GM12875 (cell line): ENCODE data around the gene FDPS.

Experiments
- H3K4me3 ChIP-seq: one replicate; pipeline ENCODE4 v1.5.1; 2011; ENCODE audit warnings: low read depth, low read length, control low read depth
- TF ChIP-seq, protein P1 (sequence below): IDR thresholded peaks from 2 replicates; pipeline ENCODE4 v1.5.1; 2011; ENCODE audit warnings: low read depth, mild to moderate bottlenecking, control low read depth, inconsistent platforms, low read length, moderate library complexity, borderline replicate concordance; ENCODE audit not compliant: insufficient read depth

Gene FDPS

DNA sequence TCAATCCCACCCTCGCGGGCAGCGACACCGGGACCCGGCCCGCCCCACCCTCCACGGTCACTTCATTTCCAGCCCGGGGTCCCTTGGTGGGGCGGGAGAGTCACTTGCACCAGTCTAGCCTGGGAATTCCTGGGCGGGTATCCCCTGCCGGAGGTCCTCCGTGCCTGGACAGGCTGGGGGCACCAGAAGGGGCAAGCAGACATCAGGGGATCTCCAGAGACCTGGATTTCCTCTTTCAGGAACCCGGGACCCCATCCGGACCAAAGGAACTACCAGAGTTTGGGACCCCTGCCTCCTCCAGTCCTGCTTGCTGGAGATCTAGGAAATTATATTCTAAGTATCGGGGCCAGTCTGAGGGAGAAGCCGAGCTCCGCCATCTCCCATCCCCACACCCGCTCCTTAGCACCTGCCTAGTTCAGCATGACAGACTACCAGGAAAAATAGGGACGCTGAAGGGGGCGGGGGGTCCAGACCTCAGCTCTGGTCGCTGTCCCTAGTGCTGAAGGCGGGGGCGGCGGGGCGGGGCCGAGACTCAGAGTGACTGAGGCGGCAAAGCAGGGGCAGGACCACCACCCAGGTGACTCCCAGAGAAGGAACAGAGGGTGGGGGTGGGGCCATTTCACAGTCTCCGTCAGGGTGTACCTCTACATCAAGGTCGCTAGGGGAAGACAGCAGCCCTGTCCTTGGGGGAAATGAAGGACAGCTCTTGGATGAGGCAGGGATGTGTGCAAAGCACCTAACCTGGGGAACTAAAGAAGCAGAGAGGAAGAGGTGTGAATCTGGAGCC lies 30.6 kb upstream of the FDPS start:
- peak overlapping the region; percentile 64 for H3K4me3 ChIP-seq
- TF ChIP-seq, protein P1, sequence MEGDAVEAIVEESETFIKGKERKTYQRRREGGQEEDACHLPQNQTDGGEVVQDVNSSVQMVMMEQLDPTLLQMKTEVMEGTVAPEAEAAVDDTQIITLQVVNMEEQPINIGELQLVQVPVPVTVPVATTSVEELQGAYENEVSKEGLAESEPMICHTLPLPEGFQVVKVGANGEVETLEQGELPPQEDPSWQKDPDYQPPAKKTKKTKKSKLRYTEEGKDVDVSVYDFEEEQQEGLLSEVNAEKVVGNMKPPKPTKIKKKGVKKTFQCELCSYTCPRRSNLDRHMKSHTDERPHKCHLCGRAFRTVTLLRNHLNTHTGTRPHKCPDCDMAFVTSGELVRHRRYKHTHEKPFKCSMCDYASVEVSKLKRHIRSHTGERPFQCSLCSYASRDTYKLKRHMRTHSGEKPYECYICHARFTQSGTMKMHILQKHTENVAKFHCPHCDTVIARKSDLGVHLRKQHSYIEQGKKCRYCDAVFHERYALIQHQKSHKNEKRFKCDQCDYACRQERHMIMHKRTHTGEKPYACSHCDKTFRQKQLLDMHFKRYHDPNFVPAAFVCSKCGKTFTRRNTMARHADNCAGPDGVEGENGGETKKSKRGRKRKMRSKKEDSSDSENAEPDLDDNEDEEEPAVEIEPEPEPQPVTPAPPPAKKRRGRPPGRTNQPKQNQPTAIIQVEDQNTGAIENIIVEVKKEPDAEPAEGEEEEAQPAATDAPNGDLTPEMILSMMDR, result peak; percentile 51

DNA sequence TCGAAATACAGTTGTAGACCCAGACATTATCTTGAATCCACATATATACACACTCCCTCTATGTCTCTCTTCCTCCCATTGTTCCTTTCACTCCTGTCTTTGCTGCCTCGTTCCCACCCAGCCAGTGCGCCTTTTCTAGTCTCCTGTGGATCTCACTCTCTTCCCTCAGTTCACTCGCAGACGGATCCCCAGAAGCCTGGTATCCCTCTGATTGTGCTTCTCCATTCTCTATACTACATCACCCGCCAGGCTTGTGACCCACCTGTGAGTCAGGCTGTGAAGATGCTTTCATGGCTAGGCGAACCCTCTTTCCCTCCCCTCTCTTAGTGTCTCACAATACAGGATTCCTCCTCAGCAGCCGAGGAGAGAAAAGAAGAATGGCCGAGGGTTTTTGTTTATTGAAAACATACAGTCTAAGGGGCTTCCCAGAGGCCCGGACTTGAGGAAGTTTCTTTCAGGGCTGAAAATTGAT lies 29.9 kb upstream of the FDPS start:
- TF ChIP-seq, protein P1, result no peak
- H3K4me3 ChIP-seq, result peak overlapping the region; percentile 64

DNA sequence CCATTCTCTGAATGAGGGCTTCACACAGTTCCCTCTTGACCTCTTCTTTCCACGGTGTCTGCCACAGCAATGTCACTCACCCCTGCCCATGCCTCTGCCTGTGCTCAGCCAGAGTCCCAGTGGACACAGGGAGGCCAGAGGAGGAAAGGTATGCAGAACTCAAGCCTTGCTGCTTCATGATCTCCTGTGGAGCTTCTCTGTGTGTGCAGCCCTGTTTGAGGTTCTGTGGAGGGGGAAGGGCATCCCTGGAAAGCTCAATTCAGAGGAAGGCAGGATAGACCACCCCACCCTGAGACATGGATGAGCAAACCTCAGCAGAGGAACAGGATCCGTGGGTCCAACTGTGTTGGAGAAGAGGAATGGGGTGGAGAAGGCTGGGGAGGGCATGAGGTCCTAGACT lies 29.4 kb upstream of the FDPS start:
- H3K4me3 ChIP-seq, result no peak overlapping the region
- TF ChIP-seq, protein P1, result no peak

DNA sequence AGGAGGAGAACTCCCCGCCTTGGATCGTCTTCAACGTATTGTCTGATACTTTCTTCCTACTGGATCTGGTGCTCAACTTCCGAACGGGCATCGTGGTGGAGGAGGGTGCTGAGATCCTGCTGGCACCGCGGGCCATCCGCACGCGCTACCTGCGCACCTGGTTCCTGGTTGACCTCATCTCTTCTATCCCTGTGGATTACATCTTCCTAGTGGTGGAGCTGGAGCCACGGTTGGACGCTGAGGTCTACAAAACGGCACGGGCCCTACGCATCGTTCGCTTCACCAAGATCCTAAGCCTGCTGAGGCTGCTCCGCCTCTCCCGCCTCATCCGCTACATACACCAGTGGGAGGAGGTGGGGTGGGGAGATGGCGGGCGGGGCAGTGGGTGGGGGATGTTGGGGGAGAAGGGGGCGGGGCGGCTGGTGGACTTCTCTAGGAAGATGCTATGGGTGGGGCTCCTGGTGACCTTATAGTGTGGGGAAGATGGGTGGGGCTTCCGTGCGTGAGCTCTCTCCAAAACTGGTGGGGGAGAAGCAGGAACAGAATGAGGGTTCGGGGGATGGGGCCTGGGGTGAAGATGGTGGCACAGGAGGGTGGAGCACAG lies 26.1 kb upstream of the FDPS start:
- no peak overlapping the region for H3K4me3 ChIP-seq
- TF ChIP-seq, protein P1, result no peak

DNA sequence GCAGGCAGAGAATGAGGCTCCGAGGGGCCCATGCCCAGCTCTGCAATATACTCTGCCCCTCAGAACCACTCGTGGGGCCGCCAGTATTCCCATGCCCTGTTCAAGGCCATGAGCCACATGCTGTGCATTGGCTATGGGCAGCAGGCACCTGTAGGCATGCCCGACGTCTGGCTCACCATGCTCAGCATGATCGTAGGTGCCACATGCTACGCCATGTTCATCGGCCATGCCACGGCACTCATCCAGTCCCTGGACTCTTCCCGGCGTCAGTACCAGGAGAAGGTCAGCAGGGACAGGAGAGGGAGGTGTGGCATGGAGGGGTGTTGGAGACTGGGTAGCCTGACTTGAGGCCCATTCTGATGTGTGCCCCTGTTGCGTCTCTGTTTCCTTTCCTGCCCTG lies 24.2 kb upstream of the FDPS start:
- TF ChIP-seq, protein P1, result no peak
- no peak overlapping the region for H3K4me3 ChIP-seq

DNA sequence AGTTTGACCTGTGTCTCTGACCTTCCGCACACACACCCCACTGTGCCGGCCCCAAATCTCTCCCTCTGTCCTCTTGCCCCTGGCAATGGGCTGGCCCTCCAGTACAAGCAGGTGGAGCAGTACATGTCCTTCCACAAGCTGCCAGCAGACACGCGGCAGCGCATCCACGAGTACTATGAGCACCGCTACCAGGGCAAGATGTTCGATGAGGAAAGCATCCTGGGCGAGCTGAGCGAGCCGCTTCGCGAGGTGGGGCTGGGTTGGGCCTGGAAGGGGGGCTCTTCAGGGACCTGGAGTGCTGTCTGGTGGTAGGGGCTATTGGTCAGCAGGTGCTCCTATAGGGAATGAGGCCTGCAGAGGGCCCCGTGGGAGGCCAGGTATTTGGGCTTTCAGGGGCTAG lies 23.6 kb upstream of the FDPS start:
- TF ChIP-seq, protein P1, result no peak
- H3K4me3 ChIP-seq, result no peak overlapping the region

DNA sequence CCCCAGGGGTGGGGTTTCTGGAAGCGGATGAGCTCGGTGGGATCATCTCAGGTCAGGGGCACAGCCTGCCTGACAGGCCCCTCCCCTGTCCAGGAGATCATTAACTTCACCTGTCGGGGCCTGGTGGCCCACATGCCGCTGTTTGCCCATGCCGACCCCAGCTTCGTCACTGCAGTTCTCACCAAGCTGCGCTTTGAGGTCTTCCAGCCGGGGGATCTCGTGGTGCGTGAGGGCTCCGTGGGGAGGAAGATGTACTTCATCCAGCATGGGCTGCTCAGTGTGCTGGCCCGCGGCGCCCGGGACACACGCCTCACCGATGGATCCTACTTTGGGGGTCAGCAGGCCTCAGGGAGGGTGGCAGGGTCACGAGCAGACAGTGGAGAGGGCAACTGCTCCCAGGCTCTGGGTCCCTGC lies 23.0 kb upstream of the FDPS start:
- no peak overlapping the region for H3K4me3 ChIP-seq
- TF ChIP-seq, protein P1, result no peak
